Smooth muscle cell (in vitro differentiated cells): ENCODE data around the gene PAM. TPM values are rescaled to one million over a fixed set of nuclear protein-coding genes. Genes with fewer than 3 reads are reported as not detected.

ENCODE experiments used
- DNase-seq: peaks from one replicate; lab custom pipeline; 2025; ENCODE audit not compliant: unreplicated experiment; lab: John Stamatoyannopoulos, UW
- H2AFZ ChIP-seq: fragments of 200-600 bp; sonication (generic); 2 replicates; pipeline ENCODE4 v1.6.0; 2016; ENCODE audit warnings: antibody characterized with exemption, low read depth, mild to moderate bottlenecking
- H3F3A ChIP-seq: fragments of 200-600 bp; sonication (generic); 2 replicates; pipeline ENCODE4 v1.6.0; 2017; ENCODE audit warnings: antibody characterized with exemption, low read depth
- H3K27ac ChIP-seq: fragments of 200-600 bp; sonication (generic); 2 replicates; pipeline ENCODE4 v1.5.1; 2016; ENCODE audit warnings: low read depth, mild to moderate bottlenecking
- H3K27me3 ChIP-seq: fragments of 200-600 bp; sonication (generic); 2 replicates; pipeline ENCODE4 v1.6.1; 2016; ENCODE audit warnings: low read depth, mild to moderate bottlenecking
- H3K36me3 ChIP-seq: fragments of 200-600 bp; sonication (generic); 2 replicates; pipeline ENCODE4 v1.5.1; 2016; ENCODE audit warnings: low read depth
- H3K4me1 ChIP-seq: fragments of 200-600 bp; sonication (generic); 2 replicates; pipeline ENCODE4 v1.5.1; 2016; ENCODE audit warnings: low read depth
- H3K4me2 ChIP-seq: fragments of 200-600 bp; sonication (generic); 2 replicates; pipeline ENCODE4 v1.6.0; 2016; ENCODE audit warnings: mild to moderate bottlenecking
- H3K4me3 ChIP-seq: fragments of 200-600 bp; sonication (generic); 2 replicates; pipeline ENCODE4 v1.5.1; 2016; ENCODE audit warnings: mild to moderate bottlenecking
- H3K79me2 ChIP-seq: fragments of 200-600 bp; sonication (generic); 2 replicates; pipeline ENCODE4 v1.6.0; 2016; ENCODE audit warnings: low read depth, mild to moderate bottlenecking
- H3K9ac ChIP-seq: fragments of 200-600 bp; sonication (generic); 2 replicates; pipeline ENCODE4 v1.6.0; 2016; ENCODE audit warnings: low read depth
- H3K9me3 ChIP-seq: fragments of 200-600 bp; sonication (generic); replicated peaks from 2 replicates; pipeline ENCODE4 v1.5.1; 2016; ENCODE audit warnings: low read depth
- H4K20me1 ChIP-seq: fragments of 200-600 bp; sonication (generic); 2 replicates; pipeline ENCODE4 v1.6.0; 2016; ENCODE audit warnings: low read depth
- CTCF ChIP-seq: fragments of 200-600 bp; sonication (generic); IDR thresholded peaks from 2 replicates; pipeline ENCODE4 v1.5.1; 2017; ENCODE audit warnings: borderline replicate concordance, mild to moderate bottlenecking, antibody characterized with exemption; ENCODE audit not compliant: insufficient read depth, poor library complexity, severe bottlenecking
- WGBS: methylation state at CpG from one replicate; pipeline ENCODE4 v1.1.7; 2016; ENCODE audit warnings: low lambda C conversion rate; 5-methylcytosine and 5-hydroxymethylcytosine counted together
- polyA plus RNA-seq: library from polyadenylated mRNA; unstranded; fragments of >200 nt; fragmentation: Nextera tagmentation; extraction: Ambion mirVana; gene quantifications from 2 replicates; pipeline ENCODE4 v1.2.1, GENCODE V29; 2016
- total RNA-seq: library from RNA; depleted of rRNA; stranded (reverse); fragments of >200 nt; gene quantifications from 2 replicates; pipeline ENCODE4 v1.2.3, GENCODE V29; 2014

PAM gene
- total and polyA plus RNA-seq, 2 experiments from 2014 or later = 117 to 155 TPM

- WGBS = 80% methylated on average over 2 of the region's 2 CpGs
These were observed 255.1 kb downstream of the PAM start for GRCh38 chr5:103010168-103010567.

GRCh38 chr5:103013933-103014552, 258.9 kb downstream of the PAM start:
- no peaks in the 10 kb centered on the region for H3K9me3 ChIP-seq
- no peaks in the 10 kb centered on the region for H3K36me3 ChIP-seq
- no peaks in the 10 kb centered on the region for H4K20me1 ChIP-seq
- no peak overlapping the region for H3K27ac ChIP-seq
- no peak for DNase-seq
- H3K79me2 ChIP-seq = no peaks in the 10 kb centered on the region
- H3F3A ChIP-seq = peaks cover 4% of the 10 kb centered on the region
- no peaks in the 10 kb centered on the region for H3K27me3 ChIP-seq
- TF ChIP-seq CTCF = no peak
- H2AFZ ChIP-seq = no peak overlapping the region
- H3K4me3 ChIP-seq = no peak overlapping the region
- WGBS = 83% methylated on average over 1 of the region's 1 CpG
- no peaks in the 10 kb centered on the region for H3K4me1 ChIP-seq
- no peak overlapping the region for H3K9ac ChIP-seq
- no peak overlapping the region for H3K4me2 ChIP-seq

More at GRCh38 chr5:103010168-103010567, 255.1 kb downstream of the PAM start:
- H3K9ac ChIP-seq = no peak overlapping the region
- no peak overlapping the region for H2AFZ ChIP-seq
- no peaks in the 10 kb centered on the region for H3K79me2 ChIP-seq
- DNase-seq = no peak
- H3K36me3 ChIP-seq = no peaks in the 10 kb centered on the region
- no peak overlapping the region for H3K4me3 ChIP-seq
- H3K4me2 ChIP-seq = no peak overlapping the region
- no peak for TF ChIP-seq CTCF
- no peak overlapping the region for H3K27ac ChIP-seq
- H3K27me3 ChIP-seq = no peaks in the 10 kb centered on the region
- H4K20me1 ChIP-seq = no peaks in the 10 kb centered on the region
- no peaks in the 10 kb centered on the region for H3K4me1 ChIP-seq
- H3F3A ChIP-seq = peaks cover 4% of the 10 kb centered on the region
- H3K9me3 ChIP-seq = no peaks in the 10 kb centered on the region

GRCh38 chr5:103014983-103015382, 259.9 kb downstream of the PAM start:
- no peaks in the 10 kb centered on the region for H3K27me3 ChIP-seq
- H3K9me3 ChIP-seq = no peaks in the 10 kb centered on the region
- H2AFZ ChIP-seq = no peak overlapping the region
- no peaks in the 10 kb centered on the region for H3K36me3 ChIP-seq
- no peak overlapping the region for H3K4me2 ChIP-seq
- no peak overlapping the region for H3K9ac ChIP-seq
- H3K27ac ChIP-seq = no peak overlapping the region
- no peaks in the 10 kb centered on the region for H3K4me1 ChIP-seq
- no peaks in the 10 kb centered on the region for H3F3A ChIP-seq
- DNase-seq = no peak
- no peak for TF ChIP-seq CTCF
- no peaks in the 10 kb centered on the region for H3K79me2 ChIP-seq
- no peak overlapping the region for H3K4me3 ChIP-seq
- H4K20me1 ChIP-seq = no peaks in the 10 kb centered on the region
- WGBS = 90% methylated on average over 2 of the region's 2 CpGs

- no peak for DNase-seq
- H3K36me3 ChIP-seq = no peaks in the 10 kb centered on the region
- H4K20me1 ChIP-seq = no peaks in the 10 kb centered on the region
- H3K4me3 ChIP-seq = no peak overlapping the region
- no peaks in the 10 kb centered on the region for H3K27me3 ChIP-seq
- H3K9me3 ChIP-seq = no peaks in the 10 kb centered on the region
- H3K4me1 ChIP-seq = no peaks in the 10 kb centered on the region
- no peak overlapping the region for H3K27ac ChIP-seq
- H2AFZ ChIP-seq = no peak overlapping the region
- WGBS = 81% methylated on average over 2 of the region's 2 CpGs
- no peak for TF ChIP-seq CTCF
- H3F3A ChIP-seq = no peaks in the 10 kb centered on the region
- no peak overlapping the region for H3K9ac ChIP-seq
- H3K4me2 ChIP-seq = no peak overlapping the region
- H3K79me2 ChIP-seq = no peaks in the 10 kb centered on the region
These were observed 261.1 kb downstream of the PAM start for GRCh38 chr5:103016167-103016566.
